Neuronal stem cell (in vitro differentiated cells): ENCODE data around the gene C16orf87.

Source experiments
- DNase-seq: peaks from one replicate; pipeline ENCODE4 v3.0.0-alpha.2; 2013; ENCODE audit warnings: low spot score
- H2AFZ ChIP-seq: one replicate; pipeline ENCODE4 v1.6.1; 2013; ENCODE audit warnings: mild to moderate bottlenecking, low read length, inconsistent platforms
- H2AK5ac ChIP-seq: 2 replicates; pipeline ENCODE4 v1.6.1; 2013; ENCODE audit warnings: low read depth, mild to moderate bottlenecking, inconsistent platforms, low read length, moderate library complexity, mixed read lengths
- H2BK120ac ChIP-seq: 2 replicates; pipeline ENCODE4 v1.6.1; 2013; ENCODE audit warnings: low read depth, mild to moderate bottlenecking, inconsistent platforms, low read length, moderate library complexity, mixed read lengths
- H2BK12ac ChIP-seq: one replicate; pipeline ENCODE4 v1.6.1; 2013; ENCODE audit warnings: low read length, inconsistent platforms
- H2BK15ac ChIP-seq: 2 replicates; pipeline ENCODE4 v1.6.1; 2013; ENCODE audit warnings: mild to moderate bottlenecking, low read length, inconsistent platforms, mixed read lengths
- H2BK5ac ChIP-seq: one replicate; pipeline ENCODE4 v1.6.1; 2013; ENCODE audit warnings: inconsistent platforms, mild to moderate bottlenecking, low read length, moderate library complexity
- H3K14ac ChIP-seq: one replicate; pipeline ENCODE4 v1.6.1; 2013; ENCODE audit warnings: low read length, inconsistent platforms
- H3K18ac ChIP-seq: 2 replicates; pipeline ENCODE4 v1.6.1; 2013; ENCODE audit warnings: low read length, inconsistent platforms
- H3K23ac ChIP-seq: 2 replicates; pipeline ENCODE4 v1.6.1; 2013; ENCODE audit warnings: low read depth, mild to moderate bottlenecking, mixed read lengths, low read length, inconsistent platforms; ENCODE audit not compliant: poor library complexity
- H3K27ac ChIP-seq: replicated peaks from 3 replicates; pipeline ENCODE4 v1.5.1; 2013; ENCODE audit warnings: low read length, inconsistent platforms
- H3K27me3 ChIP-seq, 3 experiments: 2 replicates each; pipeline ENCODE4 v1.6.1; 2013; ENCODE audit warnings: low read length in 3 of 3, mild to moderate bottlenecking in 2 of 3, inconsistent platforms in 1 of 3, low read depth in 1 of 3, mixed read lengths in 1 of 3, moderate library complexity in 1 of 3; ENCODE audit not compliant: control insufficient read depth in 3 of 3, insufficient read depth in 3 of 3
- H3K36me3 ChIP-seq, 2 donors: replicated peaks in 1 of 2; 2 replicates each; pipeline ENCODE4 v1.6.1; 2013; ENCODE audit warnings: low read length in 2 of 2; ENCODE audit not compliant: control insufficient read depth in 2 of 2, insufficient read depth in 2 of 2
- H3K4ac ChIP-seq: 2 replicates; pipeline ENCODE4 v1.6.1; 2013; ENCODE audit warnings: inconsistent platforms, mild to moderate bottlenecking, low read length, moderate library complexity
- H3K4me1 ChIP-seq, 2 donors: 1 replicate in 1 of 2; 2 replicates in 1 of 2; pipeline ENCODE4 v1.6.1; 2013; ENCODE audit warnings: low read length in 2 of 2, low read depth in 1 of 2; ENCODE audit not compliant: control insufficient read depth in 2 of 2, insufficient read depth in 1 of 2
- H3K4me2 ChIP-seq: one replicate; pipeline ENCODE4 v1.6.1; 2013; ENCODE audit warnings: mild to moderate bottlenecking, low read length, inconsistent platforms; ENCODE audit not compliant: insufficient read depth, poor library complexity, severe bottlenecking
- H3K4me3 ChIP-seq, 2 donors: 2 replicates each; pipeline ENCODE4 v1.5.1; 2013; ENCODE audit warnings: low read length in 2 of 2, mild to moderate bottlenecking in 2 of 2, inconsistent platforms in 1 of 2, moderate library complexity in 1 of 2
- H3K79me1 ChIP-seq: one replicate; pipeline ENCODE4 v1.6.1; 2013; ENCODE audit warnings: low read depth, mild to moderate bottlenecking, inconsistent platforms, low read length, moderate library complexity
- H3K9ac ChIP-seq: one replicate; pipeline ENCODE4 v1.6.1; 2013; ENCODE audit warnings: mild to moderate bottlenecking, low read depth, low read length, inconsistent platforms; ENCODE audit not compliant: poor library complexity
- H3K9me3 ChIP-seq, 2 donors: replicated peaks in 1 of 2; 2 replicates each; pipeline versions ENCODE3 to v1.6.1; 2013; ENCODE audit warnings: low read length in 2 of 2, mild to moderate bottlenecking in 2 of 2, inconsistent platforms in 1 of 2, low read depth in 1 of 2, mixed read lengths in 1 of 2, moderate library complexity in 1 of 2; ENCODE audit not compliant: control insufficient read depth in 2 of 2, insufficient read depth in 1 of 2
- H4K8ac ChIP-seq: one replicate; pipeline ENCODE4 v1.6.1; 2013; ENCODE audit warnings: low read depth, mild to moderate bottlenecking, inconsistent platforms, low read length, moderate library complexity
- H4K91ac ChIP-seq: one replicate; pipeline ENCODE4 v1.6.1; 2013; ENCODE audit warnings: low read length, low read depth, mild to moderate bottlenecking, inconsistent platforms; ENCODE audit not compliant: poor library complexity
- WGBS, 2 donors: extraction: QIAGEN DNeasy Blood & Tissue Kit; methylation state at CpG; one replicate each; pipeline ENCODE4 v1.1.7; 2013; ENCODE audit warnings: missing lambda C conversion rate in 2 of 2, mixed read lengths in 1 of 2; ENCODE audit not compliant: insufficient read length in 2 of 2, insufficient replicate concordance in 1 of 2; ENCODE audit errors: extremely low coverage in 2 of 2; 5-methylcytosine and 5-hydroxymethylcytosine counted together

The C16orf87 gene

DNA sequence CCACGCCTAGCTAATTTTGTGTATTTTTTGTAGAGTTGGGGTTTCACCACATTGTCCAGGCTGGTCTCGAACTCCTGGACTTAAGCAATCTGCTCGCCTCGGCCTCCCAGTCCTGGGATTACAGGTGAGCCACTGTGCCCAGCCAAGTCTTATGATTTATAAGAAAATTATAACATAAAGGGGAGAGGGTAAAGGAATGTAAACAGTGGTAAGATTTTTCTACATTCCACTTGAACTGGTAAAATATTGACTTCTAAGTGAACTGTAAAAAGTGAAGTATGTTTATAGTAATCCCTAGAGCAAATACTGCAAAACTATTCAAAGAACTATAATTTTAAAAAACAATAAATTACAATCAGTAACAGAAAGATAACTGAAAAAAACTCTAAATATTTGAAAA, 33.5 kb downstream of the C16orf87 start:
- Histone ChIP-seq H2BK120ac (no peak overlapping the region), H3K4me3 (no peak overlapping the region), H2AFZ (no peak overlapping the region), H4K8ac (no peak overlapping the region), H3K18ac (no peak overlapping the region), H3K79me1 (no peaks in the 10 kb centered on the region), H3K27me3 (no peaks in the 10 kb centered on the region), H3K27ac (no peak overlapping the region), H4K91ac (no peak overlapping the region), H2BK15ac (no peak overlapping the region), H3K14ac (no peak overlapping the region), H3K23ac (no peak overlapping the region), H3K9ac (no peak overlapping the region), H2BK12ac (no peak overlapping the region), H3K4ac (no peak overlapping the region), H3K36me3 (peaks cover 0 to 30% of the 10 kb centered on the region in 2 donors), H3K9me3 (peaks cover 0 to 31% of the 10 kb centered on the region in 2 donors), H2AK5ac (no peak overlapping the region), H3K4me2 (no peak overlapping the region), H3K4me1 (no peaks in the 10 kb centered on the region), H2BK5ac (no peak overlapping the region)
- no CpG with 5 or more reads among the region's 4 CpGs for WGBS, 2 donors
- DNase-seq: no peak

DNA sequence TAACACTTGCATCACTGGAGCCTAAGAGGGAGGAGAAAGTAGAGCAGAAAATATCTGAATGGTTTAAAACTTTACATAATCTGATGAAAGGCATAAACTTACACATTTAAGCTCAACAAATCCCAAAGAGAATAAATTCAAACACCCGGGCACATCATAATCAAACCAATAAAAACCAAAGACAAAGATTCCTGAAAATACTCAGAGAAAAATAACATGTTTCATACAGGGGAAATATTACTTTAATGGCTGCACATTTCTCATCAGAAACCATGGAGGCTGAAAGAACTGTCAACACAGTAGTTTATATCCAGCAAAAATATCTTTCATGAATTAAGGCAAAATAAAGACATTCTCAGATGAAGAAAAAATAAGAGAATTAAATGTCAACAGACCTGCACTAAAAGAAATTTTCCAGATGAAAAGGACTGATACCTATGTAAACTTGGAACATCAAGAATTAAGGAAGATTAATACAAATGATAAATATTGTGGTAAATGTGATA, 34.2 kb downstream of the C16orf87 start:
- H3K4me2 ChIP-seq: no peak overlapping the region
- no peak overlapping the region for H2BK12ac ChIP-seq
- no peak overlapping the region for H2AK5ac ChIP-seq
- no peak for DNase-seq
- H3K79me1 ChIP-seq: no peaks in the 10 kb centered on the region
- no peak overlapping the region for H3K18ac ChIP-seq
- H3K9ac ChIP-seq: no peak overlapping the region
- no peaks in the 10 kb centered on the region for H3K27me3 ChIP-seq
- H3K9me3 ChIP-seq: peaks cover 0 to 31% of the 10 kb centered on the region in 2 donors
- H3K4ac ChIP-seq: no peak overlapping the region
- no peak overlapping the region for H3K23ac ChIP-seq
- no peaks in the 10 kb centered on the region for H3K4me1 ChIP-seq
- H4K8ac ChIP-seq: no peak overlapping the region
- no peak overlapping the region for H2BK120ac ChIP-seq
- H2BK15ac ChIP-seq: no peak overlapping the region
- H3K4me3 ChIP-seq: no peak overlapping the region
- no peak overlapping the region for H2BK5ac ChIP-seq
- H3K27ac ChIP-seq: no peak overlapping the region
- WGBS, 2 donors: no CpG with 5 or more reads among the region's 1 CpG
- no peak overlapping the region for H3K14ac ChIP-seq
- no peak overlapping the region for H4K91ac ChIP-seq
- no peak overlapping the region for H2AFZ ChIP-seq
- H3K36me3 ChIP-seq: peaks cover 0 to 23% of the 10 kb centered on the region in 2 donors

DNA sequence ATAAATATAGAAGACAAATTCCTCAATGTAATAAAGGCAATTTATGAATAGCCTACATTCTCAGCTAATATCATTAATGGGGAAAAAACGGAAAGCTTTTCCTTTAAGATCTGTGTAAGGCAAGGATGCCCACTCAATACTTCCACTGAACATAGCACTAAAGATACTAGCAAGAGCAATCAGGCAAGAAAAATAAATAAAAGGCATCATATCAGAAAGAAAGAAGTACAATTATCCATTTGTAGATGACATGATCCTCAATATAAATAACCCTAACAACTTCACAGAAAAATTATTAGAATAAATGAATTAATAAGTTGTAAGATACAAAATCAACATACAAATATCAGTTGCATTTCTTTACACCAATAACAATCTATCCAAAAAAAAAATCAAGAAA, 37.1 kb downstream of the C16orf87 start:
- peaks cover 0 to 34% of the 10 kb centered on the region in 2 donors for H3K9me3 ChIP-seq
- no peak overlapping the region for H2BK15ac ChIP-seq
- no peak overlapping the region for H3K4ac ChIP-seq
- H4K91ac ChIP-seq: no peak overlapping the region
- H3K4me1 ChIP-seq: no peaks in the 10 kb centered on the region
- no peak overlapping the region for H2BK12ac ChIP-seq
- H2AK5ac ChIP-seq: no peak overlapping the region
- H2BK5ac ChIP-seq: no peak overlapping the region
- no peak overlapping the region for H3K27ac ChIP-seq
- H3K9ac ChIP-seq: no peak overlapping the region
- H4K8ac ChIP-seq: no peak overlapping the region
- no peak overlapping the region for H3K18ac ChIP-seq
- H3K23ac ChIP-seq: no peak overlapping the region
- H3K14ac ChIP-seq: no peak overlapping the region
- H3K27me3 ChIP-seq: no peaks in the 10 kb centered on the region
- no peaks in the 10 kb centered on the region for H3K79me1 ChIP-seq
- H3K4me2 ChIP-seq: no peak overlapping the region
- H2AFZ ChIP-seq: no peak overlapping the region
- H3K4me3 ChIP-seq: no peak overlapping the region
- DNase-seq: no peak
- H2BK120ac ChIP-seq: no peak overlapping the region
- no CpG with 5 or more reads among the region's 1 CpG for WGBS, 2 donors
- peaks cover 0 to 9% of the 10 kb centered on the region in 2 donors for H3K36me3 ChIP-seq

DNA sequence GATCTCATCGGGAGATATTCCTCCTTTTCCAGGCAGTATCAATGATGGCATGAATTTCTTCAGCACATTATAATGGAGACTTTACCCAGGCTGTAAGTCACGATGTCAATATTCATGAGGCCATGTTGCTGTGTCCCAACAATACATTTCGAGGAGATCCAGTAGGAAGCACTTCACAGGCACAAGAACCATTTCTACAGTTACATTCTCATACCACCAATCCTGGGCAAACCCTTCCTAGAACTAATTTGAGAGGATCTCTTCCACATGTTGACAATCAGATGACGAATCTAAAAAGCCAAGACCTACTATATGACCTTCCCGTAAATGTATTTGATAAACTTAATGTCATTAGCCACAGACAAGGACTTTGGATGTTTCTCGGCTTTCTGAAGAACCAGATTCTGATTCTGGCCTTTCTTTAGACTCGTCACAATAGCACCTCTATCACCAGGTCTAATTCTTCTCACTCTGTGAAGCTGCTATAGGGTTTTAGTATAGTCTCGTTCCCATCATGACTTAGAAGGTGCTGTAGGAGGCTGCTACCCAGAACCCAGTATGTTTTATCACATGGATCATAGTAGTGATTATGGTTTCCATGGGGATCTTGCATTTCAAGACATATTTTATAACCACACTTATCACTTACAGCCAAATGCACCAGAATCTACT, 40.2 kb downstream of the C16orf87 start:
- Histone ChIP-seq H2AK5ac (no peak overlapping the region), H3K18ac (no peak overlapping the region), H3K9ac (no peak overlapping the region), H2BK12ac (no peak overlapping the region), H2AFZ (peak overlapping the region; percentile 80), H3K79me1 (no peaks in the 10 kb centered on the region), H2BK15ac (no peak overlapping the region), H4K91ac (no peak overlapping the region), H3K4me2 (no peak overlapping the region), H3K27ac (no peak overlapping the region), H3K23ac (no peak overlapping the region), H3K4ac (no peak overlapping the region), H2BK120ac (no peak overlapping the region), H4K8ac (no peak overlapping the region), H2BK5ac (no peak overlapping the region), H3K36me3 (peaks cover 0 to 5% of the 10 kb centered on the region in 2 donors), H3K9me3 (peaks cover 0 to 27% of the 10 kb centered on the region in 2 donors), H3K27me3 (no peaks in the 10 kb centered on the region), H3K14ac (no peak overlapping the region), H3K4me1 (no peaks in the 10 kb centered on the region), H3K4me3 (no peak overlapping the region)
- no CpG with 5 or more reads among the region's 8 CpGs for WGBS, 2 donors
- DNase-seq: no peak
